HG03066 (cell line): ENCODE results near the gene THBS4.

Source experiments
- ATAC-seq: cut with Tn5 transposase; IDR thresholded peaks from one replicate; pipeline ENCODE4 v1.9.1; 2021; ENCODE audit warnings: low read depth; ENCODE audit not compliant: unreplicated experiment

THBS4 gene

GRCh38 chr5:80042330-80042729 is 7.2 kb downstream of the THBS4 start:
- no peak for ATAC-seq

- no peak for ATAC-seq
Observed at GRCh38 chr5:80043187-80043586, 8.0 kb downstream of the THBS4 start.

GRCh38 chr5:80048084-80048780 is 13.1 kb downstream of the THBS4 start:
- ATAC-seq: no peak

GRCh38 chr5:80052464-80052863 is 17.3 kb downstream of the THBS4 start:
- ATAC-seq: no peak

- no peak for ATAC-seq
Observed at GRCh38 chr5:80054682-80055081, 19.5 kb downstream of the THBS4 start.

- ATAC-seq: no peak
Observed at GRCh38 chr5:80055491-80056170, 20.5 kb downstream of the THBS4 start.

- no peak for ATAC-seq
Observed at GRCh38 chr5:80057099-80057498, 22.0 kb downstream of the THBS4 start.

GRCh38 chr5:80057921-80058320 is 22.8 kb downstream of the THBS4 start:
- no peak for ATAC-seq

- no peak for ATAC-seq
Observed at GRCh38 chr5:80059354-80059980, 24.3 kb downstream of the THBS4 start.

GRCh38 chr5:80060966-80061365 is 25.8 kb downstream of the THBS4 start:
- no peak for ATAC-seq

GRCh38 chr5:80061547-80061946 is 26.4 kb downstream of the THBS4 start:
- no peak for ATAC-seq

GRCh38 chr5:80064124-80064523 is 29.0 kb downstream of the THBS4 start:
- ATAC-seq: no peak

GRCh38 chr5:80067016-80067415 is 31.9 kb downstream of the THBS4 start:
- ATAC-seq: no peak

GRCh38 chr5:80067531-80068245 is 32.5 kb downstream of the THBS4 start:
- no peak for ATAC-seq

- no peak for ATAC-seq
Observed at GRCh38 chr5:80068246-80068636, 33.1 kb downstream of the THBS4 start.

GRCh38 chr5:80068775-80069174 is 33.6 kb downstream of the THBS4 start:
- ATAC-seq: no peak

- ATAC-seq: no peak
Observed at GRCh38 chr5:80069251-80069800, 34.2 kb downstream of the THBS4 start.

GRCh38 chr5:80069918-80070318 is 34.8 kb downstream of the THBS4 start:
- no peak for ATAC-seq

GRCh38 chr5:80070338-80071056 is 35.3 kb downstream of the THBS4 start:
- ATAC-seq: peak; percentile 63

GRCh38 chr5:80071510-80072021 is 36.4 kb downstream of the THBS4 start:
- ATAC-seq: no peak
